Measurements from ENCODE around the gene SUV39H1.

GRCh38 chrX:48711162-48711928 lies 14.8 kb downstream of the SUV39H1 start:
- TF ChIP-seq CTCF (IDR thresholded peaks at IDR 0.05) (no peak), POLR2A (IDR thresholded peaks at IDR 0.05) (no peak)

All from uterus (tissue), 2 donors.